Fibroblast of pulmonary artery (primary cell): ENCODE data around the gene VPS29.
"Not testable (repeated sequence)": the region's sequence is repeated elsewhere in the genome, so short reads cannot be mapped to it uniquely, and the experiment has no call there.

Experiments used
- DNase-seq: peaks from one replicate; pipeline ENCODE4 v3.0.0-alpha.2; 2010; ENCODE audit warnings: low read depth
- H3K4me3 ChIP-seq: replicated peaks from 2 replicates; pipeline ENCODE4 v1.5.1; 2011; ENCODE audit warnings: low read depth, mild to moderate bottlenecking, control low read depth, low read length, moderate library complexity
- TF ChIP-seq, protein P1 (sequence below): IDR thresholded peaks from 2 replicates; pipeline ENCODE4 v1.5.1; 2011; ENCODE audit warnings: mild to moderate bottlenecking, control low read depth, low read length, inconsistent platforms; ENCODE audit errors: missing control alignments

VPS29 gene

DNA sequence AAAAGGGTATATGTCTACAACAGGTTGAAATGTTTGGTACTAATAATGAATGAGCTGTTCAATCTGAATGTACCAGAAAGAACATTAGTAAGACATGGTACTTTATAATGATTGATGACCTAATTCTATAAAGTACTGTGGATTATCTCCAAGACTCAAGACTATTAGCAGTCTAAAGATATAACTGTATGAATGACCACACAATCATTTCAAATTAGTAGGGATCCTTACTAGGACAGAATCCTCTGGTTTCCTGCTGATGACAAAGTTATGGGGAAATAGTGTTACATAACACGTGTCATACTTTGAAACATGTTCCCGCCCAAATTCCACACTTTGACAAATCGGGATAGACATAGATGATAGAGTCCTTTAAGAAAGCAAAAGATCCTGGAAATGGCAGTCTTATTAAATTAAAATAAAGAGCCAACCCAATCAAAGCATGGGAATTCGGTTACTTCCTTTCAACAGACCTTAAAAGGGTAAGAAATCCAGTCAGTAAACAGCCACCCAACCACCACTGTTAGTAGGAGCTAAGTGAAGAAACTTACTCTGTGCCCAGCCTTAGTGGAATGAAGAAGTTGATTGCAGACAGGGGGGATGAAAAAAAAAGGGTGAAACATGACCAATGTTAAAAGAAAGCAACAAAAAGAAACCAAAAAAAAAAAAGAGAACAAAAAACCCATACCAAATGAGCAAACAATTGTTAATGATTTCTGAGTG lies 2.8 kb downstream of the VPS29 start:
- H3K4me3 ChIP-seq, result no peak overlapping the region
- peak; percentile 47 for DNase-seq
- TF ChIP-seq, protein P1, sequence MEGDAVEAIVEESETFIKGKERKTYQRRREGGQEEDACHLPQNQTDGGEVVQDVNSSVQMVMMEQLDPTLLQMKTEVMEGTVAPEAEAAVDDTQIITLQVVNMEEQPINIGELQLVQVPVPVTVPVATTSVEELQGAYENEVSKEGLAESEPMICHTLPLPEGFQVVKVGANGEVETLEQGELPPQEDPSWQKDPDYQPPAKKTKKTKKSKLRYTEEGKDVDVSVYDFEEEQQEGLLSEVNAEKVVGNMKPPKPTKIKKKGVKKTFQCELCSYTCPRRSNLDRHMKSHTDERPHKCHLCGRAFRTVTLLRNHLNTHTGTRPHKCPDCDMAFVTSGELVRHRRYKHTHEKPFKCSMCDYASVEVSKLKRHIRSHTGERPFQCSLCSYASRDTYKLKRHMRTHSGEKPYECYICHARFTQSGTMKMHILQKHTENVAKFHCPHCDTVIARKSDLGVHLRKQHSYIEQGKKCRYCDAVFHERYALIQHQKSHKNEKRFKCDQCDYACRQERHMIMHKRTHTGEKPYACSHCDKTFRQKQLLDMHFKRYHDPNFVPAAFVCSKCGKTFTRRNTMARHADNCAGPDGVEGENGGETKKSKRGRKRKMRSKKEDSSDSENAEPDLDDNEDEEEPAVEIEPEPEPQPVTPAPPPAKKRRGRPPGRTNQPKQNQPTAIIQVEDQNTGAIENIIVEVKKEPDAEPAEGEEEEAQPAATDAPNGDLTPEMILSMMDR, result no peak

DNA sequence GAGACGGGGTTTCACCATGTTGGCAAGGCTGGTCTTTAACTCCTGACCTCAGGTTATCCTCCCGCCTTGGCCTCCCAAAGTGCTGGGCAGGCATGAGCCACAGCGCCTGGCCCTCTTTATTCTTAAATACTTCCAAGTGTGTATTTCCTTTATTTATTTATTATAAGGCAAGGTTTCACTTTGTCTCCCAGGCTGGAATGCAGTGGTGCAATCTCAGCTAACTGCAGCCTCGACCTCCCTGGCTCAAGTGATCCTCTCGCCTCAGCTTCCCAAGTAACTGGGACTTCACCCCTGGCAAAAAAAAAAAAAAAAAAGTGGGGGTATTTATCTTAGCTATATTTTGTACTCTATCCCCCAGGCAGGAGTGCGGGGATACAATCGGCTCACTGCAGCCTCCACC lies 26.5 kb downstream of the VPS29 start:
- no peak for DNase-seq
- TF ChIP-seq, protein P1, result no peak
- H3K4me3 ChIP-seq, result no peak overlapping the region

DNA sequence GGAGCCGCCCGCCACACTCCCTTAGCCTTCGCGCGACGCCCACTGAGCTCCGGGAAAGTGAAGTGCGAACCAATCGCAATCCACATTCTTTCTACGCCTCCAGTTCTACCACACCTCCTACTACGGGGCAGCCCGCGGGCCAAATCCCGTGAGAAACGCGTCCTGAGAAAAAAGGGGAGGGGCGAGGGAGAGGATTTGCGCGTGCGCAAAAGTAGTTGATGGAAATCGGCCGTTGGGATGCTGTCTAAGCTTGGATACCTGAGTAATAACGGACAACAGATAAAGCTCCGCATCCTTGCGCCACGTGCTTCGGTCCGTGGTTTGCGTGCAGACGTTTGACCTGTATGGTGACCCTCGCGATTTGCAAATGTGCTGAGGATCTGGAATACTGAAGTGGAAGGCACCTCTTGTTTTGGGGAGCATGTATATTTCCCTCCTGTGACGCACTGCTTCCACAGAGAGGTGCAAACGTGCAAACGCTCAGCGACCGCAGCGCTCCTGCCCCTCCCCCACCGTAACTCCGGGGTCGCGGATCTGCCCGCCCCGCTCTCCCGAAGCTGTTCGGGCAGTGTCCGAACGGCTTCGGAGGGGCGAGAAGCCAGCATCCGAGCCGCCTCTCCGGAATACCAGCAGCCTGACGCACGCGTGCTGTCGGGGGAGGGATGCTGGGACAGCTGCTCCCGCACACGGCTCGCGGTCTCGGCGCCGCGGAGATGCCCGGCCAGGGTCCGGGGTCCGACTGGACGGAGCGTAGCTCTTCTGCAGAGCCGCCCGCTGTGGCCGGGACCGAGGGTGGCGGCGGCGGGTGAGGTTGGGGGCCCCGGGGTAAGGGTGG lies 33.5 kb downstream of the VPS29 start, which contains the start of the genes FAM216A and GPN3:
Gene FAM216A, plus strand, starts transcription at position 632 of the 835 bp plus-strand sequence. Its CDS starts 31 bp downstream, at position 663.
Gene GPN3, minus strand, starts transcription at position 44 of the 835 bp plus-strand sequence. CDS start 54 bp downstream, outside the sequence.
- peak within 1 kb of the TSS; percentile 70 for H3K4me3 ChIP-seq
- TF ChIP-seq, protein P1, result no peak
- DNase-seq, result peak; percentile 99

DNA sequence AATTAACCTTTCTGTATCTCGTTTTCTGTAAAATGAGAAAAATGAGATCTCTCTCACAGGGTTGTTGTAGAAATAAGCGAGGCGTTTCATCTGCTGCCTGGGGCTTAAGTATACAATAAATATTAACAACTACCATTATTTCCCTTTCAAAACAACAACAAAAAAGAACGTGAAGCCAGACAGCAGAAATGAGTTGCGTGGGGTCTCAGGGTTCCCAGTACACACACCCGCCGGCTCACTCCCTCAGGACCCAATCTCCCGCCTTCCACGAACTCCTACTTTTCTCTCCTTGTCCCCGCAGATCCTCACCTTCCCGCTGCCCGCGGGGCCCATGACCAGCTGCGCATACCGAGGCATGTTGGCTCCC lies 34.1 kb downstream of the VPS29 start:
- TF ChIP-seq, protein P1, result no peak

DNA sequence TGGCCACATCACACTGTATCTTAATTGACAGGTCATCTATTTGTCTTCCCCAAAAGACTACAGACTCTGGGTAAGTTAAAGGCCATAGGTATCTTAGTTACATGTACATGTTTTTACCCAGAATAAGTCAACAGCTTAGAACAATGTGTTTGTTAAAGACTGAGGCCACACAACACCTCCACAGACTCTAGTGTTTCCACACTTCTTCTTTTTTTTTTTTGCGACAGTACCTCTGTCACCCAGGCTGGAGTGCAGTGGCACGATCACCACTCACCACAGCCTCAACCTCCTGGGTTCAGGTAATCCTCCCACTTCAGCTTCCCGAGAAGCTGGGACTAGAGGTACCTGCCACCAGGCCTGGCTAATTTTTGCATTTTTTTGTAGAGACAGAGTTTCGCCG lies 35.1 kb downstream of the VPS29 start:
- TF ChIP-seq, protein P1, result no peak
- H3K4me3 ChIP-seq, result peak overlapping the region; percentile 70
- DNase-seq, result no peak

More for the DNA sequence above, 34.1 kb downstream of the VPS29 start:
- H3K4me3 ChIP-seq, result peak overlapping the region; percentile 70
- DNase-seq, result no peak

DNA sequence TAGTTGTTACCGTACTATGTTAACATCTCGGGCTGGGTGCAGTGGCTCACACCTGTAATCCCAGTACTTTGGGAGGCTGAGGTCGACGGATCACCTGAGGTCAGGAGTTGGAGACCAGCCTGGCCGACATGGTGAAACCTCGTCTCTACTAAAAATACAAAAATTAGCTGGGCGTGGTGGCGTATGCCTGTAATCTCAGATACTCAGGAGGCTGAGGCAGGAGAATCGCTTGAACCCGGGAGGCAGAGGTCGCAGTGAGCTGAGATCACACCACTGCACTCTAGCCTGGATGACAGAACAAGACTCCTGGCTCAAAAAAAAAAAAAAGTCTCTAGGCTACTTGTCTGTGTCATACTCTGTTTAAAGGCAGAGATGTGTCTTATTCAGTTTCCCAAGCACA lies 36.1 kb downstream of the VPS29 start:
- H3K4me3 ChIP-seq, DNase-seq: not testable (repeated sequence)

DNA sequence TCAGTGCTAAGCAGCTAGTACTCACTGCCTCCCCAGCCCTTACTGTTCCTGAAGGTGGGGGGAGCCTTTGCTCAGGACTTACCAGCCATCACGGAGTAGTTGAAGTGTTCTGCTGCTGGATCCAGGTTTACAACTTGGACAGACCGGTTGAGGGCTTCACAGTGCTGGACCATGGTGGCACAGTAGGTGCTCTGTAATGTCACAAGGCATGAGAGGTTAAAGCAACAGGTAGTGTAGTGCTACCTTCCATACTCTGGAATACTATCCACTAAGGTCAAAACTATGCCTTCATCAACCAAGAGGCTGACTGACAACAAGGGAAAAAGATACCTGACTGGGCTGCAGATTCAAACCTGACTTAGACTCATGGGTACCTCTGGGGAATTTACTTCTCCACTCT lies 36.9 kb downstream of the VPS29 start:
- H3K4me3 ChIP-seq, result no peak overlapping the region
- no peak for DNase-seq
- TF ChIP-seq, protein P1, result no peak

DNA sequence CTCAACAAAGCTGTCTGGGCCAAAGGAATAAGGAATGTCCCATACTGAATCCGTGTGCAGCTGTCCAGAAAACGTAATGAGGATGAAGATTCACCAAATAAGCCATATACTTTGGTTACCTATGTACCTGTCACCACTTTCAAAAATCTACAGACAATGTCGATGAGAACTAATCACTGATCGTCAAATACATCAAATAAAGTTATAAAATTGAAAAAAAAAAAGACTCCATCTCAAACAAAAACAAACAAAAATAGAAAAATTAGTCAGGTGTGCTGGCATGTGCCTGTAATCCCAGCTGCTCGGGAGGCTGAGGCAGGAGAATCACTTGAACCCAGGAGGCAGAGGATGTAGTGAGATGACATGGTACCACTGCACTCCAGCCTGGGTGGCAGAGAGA lies 40.7 kb downstream of the VPS29 start:
- not testable (repeated sequence) for H3K4me3 ChIP-seq, DNase-seq
